Measurements from ENCODE around the gene RDH13.
A peak's percentile ranks its signal among the peaks of the same experiment; 100 is the strongest.
"Not testable (repeated sequence)": the region's sequence is repeated elsewhere in the genome, so short reads cannot be mapped to it uniquely, and the experiment has no call there.

Gene RDH13

DNA sequence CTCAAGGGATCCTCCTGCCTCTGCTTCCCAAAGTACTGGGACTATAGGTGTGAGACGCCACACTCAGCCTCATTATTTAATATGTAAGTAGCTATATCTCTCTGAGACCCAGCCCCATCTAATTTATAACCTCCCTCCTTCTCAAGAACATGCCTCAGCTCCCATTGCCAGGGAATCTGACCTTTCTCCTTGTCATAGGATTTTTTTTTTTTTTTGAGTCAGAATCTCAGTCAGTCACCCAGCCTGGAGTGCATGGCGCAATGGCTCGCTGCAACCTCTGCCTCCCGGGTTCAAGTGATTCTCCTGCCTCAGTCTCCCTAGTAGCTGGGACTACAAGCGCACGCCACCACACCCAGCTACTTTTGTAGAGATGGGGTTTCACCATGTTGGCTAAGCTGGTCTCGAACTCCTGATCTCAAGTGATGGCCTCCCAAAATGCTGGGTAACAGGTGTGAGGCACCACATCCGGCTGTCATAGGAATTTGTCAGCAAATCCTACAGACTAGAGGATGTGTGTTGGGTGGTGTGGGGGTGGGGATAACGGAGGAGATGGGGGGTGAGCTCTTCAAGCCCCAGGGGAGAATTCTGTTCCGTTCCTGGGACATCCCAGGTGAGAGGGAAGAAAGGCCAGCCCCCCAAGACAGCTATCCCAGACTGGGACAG is 7.6 kb upstream of the RDH13 start:
- DNase-seq (ENCODE audit: low read depth) = no peak
- TF ChIP-seq, protein P1, sequence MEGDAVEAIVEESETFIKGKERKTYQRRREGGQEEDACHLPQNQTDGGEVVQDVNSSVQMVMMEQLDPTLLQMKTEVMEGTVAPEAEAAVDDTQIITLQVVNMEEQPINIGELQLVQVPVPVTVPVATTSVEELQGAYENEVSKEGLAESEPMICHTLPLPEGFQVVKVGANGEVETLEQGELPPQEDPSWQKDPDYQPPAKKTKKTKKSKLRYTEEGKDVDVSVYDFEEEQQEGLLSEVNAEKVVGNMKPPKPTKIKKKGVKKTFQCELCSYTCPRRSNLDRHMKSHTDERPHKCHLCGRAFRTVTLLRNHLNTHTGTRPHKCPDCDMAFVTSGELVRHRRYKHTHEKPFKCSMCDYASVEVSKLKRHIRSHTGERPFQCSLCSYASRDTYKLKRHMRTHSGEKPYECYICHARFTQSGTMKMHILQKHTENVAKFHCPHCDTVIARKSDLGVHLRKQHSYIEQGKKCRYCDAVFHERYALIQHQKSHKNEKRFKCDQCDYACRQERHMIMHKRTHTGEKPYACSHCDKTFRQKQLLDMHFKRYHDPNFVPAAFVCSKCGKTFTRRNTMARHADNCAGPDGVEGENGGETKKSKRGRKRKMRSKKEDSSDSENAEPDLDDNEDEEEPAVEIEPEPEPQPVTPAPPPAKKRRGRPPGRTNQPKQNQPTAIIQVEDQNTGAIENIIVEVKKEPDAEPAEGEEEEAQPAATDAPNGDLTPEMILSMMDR (IDR thresholded peaks at IDR 0.05; ENCODE audit: low read depth, low read length, missing control alignments) = no peak

GRCh38 chr19:55069865-55070197 is 6.9 kb upstream of the RDH13 start:
- TF ChIP-seq, protein P1 (IDR thresholded peaks at IDR 0.05; ENCODE audit: low read depth, low read length, missing control alignments) = no peak
- DNase-seq (ENCODE audit: low read depth) = no peak
- peak overlapping the region; percentile 43; the same call in 1 of the 2 replicates for H3K4me3 ChIP-seq (ENCODE audit: low read depth, low read length)

More for the DNA sequence above, 7.6 kb upstream of the RDH13 start:
- H3K4me3 ChIP-seq (ENCODE audit: low read depth, low read length) = no peak overlapping the region

GRCh38 chr19:55068950-55069864 is 6.3 kb upstream of the RDH13 start:
- DNase-seq (ENCODE audit: low read depth) = peak; percentile 24
- TF ChIP-seq, protein P1 (IDR thresholded peaks at IDR 0.05; ENCODE audit: low read depth, low read length, missing control alignments) = no peak
- H3K4me3 ChIP-seq (ENCODE audit: low read depth, low read length) = peak overlapping the region; percentile 43

GRCh38 chr19:55067869-55068268 is 4.9 kb upstream of the RDH13 start:
- TF ChIP-seq, protein P1 (IDR thresholded peaks at IDR 0.05; ENCODE audit: low read depth, low read length, missing control alignments) = no peak
- no peak overlapping the region for H3K4me3 ChIP-seq (ENCODE audit: low read depth, low read length)

GRCh38 chr19:55066107-55066709 is 3.3 kb upstream of the RDH13 start:
- TF ChIP-seq, protein P1 (IDR thresholded peaks at IDR 0.05; ENCODE audit: low read depth, low read length, missing control alignments) = no peak
- H3K4me3 ChIP-seq (ENCODE audit: low read depth, low read length) = no peak overlapping the region
- no peak for DNase-seq (ENCODE audit: low read depth)

More at GRCh38 chr19:55067869-55068268, 4.9 kb upstream of the RDH13 start:
- DNase-seq (ENCODE audit: low read depth) = no peak

DNA sequence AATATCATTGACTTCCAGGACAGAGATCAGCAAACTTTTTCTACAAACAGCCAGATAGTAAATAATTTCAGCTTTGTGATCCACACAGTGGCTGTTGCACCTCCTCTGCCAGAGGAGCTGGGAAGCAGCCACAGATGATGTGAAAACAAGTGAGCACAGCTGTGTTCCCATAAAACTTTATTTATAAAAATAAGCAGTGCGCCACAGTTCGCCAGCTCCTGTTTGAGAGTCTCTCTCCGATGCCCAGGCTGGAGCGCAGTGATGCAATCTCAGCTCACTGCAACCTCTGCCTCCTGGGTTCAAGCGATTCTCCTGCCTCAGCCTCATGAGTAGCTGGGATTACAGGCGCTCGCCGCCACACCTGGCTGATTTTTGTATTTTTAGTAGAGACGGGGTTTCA is 2.6 kb upstream of the RDH13 start:
- not testable (repeated sequence) for H3K4me3 ChIP-seq (ENCODE audit: low read depth, low read length); DNase-seq (ENCODE audit: low read depth)

- no peak overlapping the region for H3K4me3 ChIP-seq (ENCODE audit: low read depth, low read length)
- TF ChIP-seq, protein P1 (IDR thresholded peaks at IDR 0.05; ENCODE audit: low read depth, low read length, missing control alignments) = no peak
- DNase-seq (ENCODE audit: low read depth) = no peak
Observed at GRCh38 chr19:55063492-55063843, 520 bp upstream of the RDH13 start.

GRCh38 chr19:55060287-55060686 is 2.7 kb downstream of the RDH13 start:
- DNase-seq (ENCODE audit: low read depth) = not testable (repeated sequence)

More at GRCh38 chr19:55060287-55060686, 2.7 kb downstream of the RDH13 start:
- not testable (repeated sequence) for H3K4me3 ChIP-seq (ENCODE audit: low read depth, low read length)

Data from GM12864 (cell line).